HepG2 (cell line): ENCODE measurements around the gene TNS1. TPM values are rescaled to one million over a fixed set of nuclear protein-coding genes. Genes with fewer than 3 reads are reported as not detected.

ENCODE experiments used
- FOXA1 ChIP-seq, 2 experiments: fragments of 450-650 bp in 1 of 2; sonication (generic) in 1 of 2; formaldehyde crosslinking in 1 of 2; IDR thresholded peaks; 2 replicates each; pipeline versions ENCODE4 v1.4.0 to v1.6.1; 2016 to 2020; ENCODE audit warnings: missing genetic modification reagents in 1 of 2
- HBP1 ChIP-seq: IDR thresholded peaks from 2 replicates; pipeline ENCODE4 v1.6.1; 2016; ENCODE audit warnings: low read depth, control low read depth
- KAT7 ChIP-seq: IDR thresholded peaks from 2 replicates; pipeline ENCODE4 v1.6.1; 2018; ENCODE audit warnings: borderline replicate concordance, missing compliant biosample characterization
- NFRKB ChIP-seq: fragments of 450-650 bp; IDR thresholded peaks from 2 replicates; pipeline ENCODE4 v1.6.1; 2017
- POLR2G ChIP-seq: fragments of 200-400 bp; formaldehyde crosslinking; IDR thresholded peaks from 2 replicates; pipeline ENCODE4 v1.6.1; 2018; ENCODE audit warnings: mild to moderate bottlenecking, low read depth, low read length, moderate library complexity
- RAD21 ChIP-seq: fragments of 450-650 bp; formaldehyde crosslinking; IDR thresholded peaks from 2 replicates; pipeline ENCODE4 v1.5.0; 2020; ENCODE audit warnings: mild to moderate bottlenecking
- SALL1 ChIP-seq: sonication (generic); formaldehyde crosslinking; IDR thresholded peaks from 2 replicates; pipeline ENCODE4 v1.8.0; 2022; ENCODE audit warnings: mild to moderate bottlenecking, missing genetic modification reagents
- SETDB1 ChIP-seq: sonication (generic); formaldehyde crosslinking; IDR thresholded peaks from 2 replicates; pipeline ENCODE4 v1.5.1; 2020; ENCODE audit warnings: missing genetic modification reagents, mild to moderate bottlenecking, borderline replicate concordance
- SRF ChIP-seq: IDR thresholded peaks from 2 replicates; pipeline ENCODE4 v1.6.1; 2011; ENCODE audit warnings: mild to moderate bottlenecking, low read depth, low read length, moderate library complexity
- TEAD3 ChIP-seq: optimal IDR thresholded peaks from 2 replicates; pipeline ENCODE3; 2016; ENCODE audit warnings: borderline replicate concordance
- ZBTB20 ChIP-seq: sonication (generic); formaldehyde crosslinking; IDR thresholded peaks from 2 replicates; pipeline ENCODE4 v1.8.1; 2023; ENCODE audit warnings: missing genetic modification reagents, low read depth, mild to moderate bottlenecking, borderline replicate concordance
- ZNF160 ChIP-seq: sonication (generic); formaldehyde crosslinking; IDR thresholded peaks from 2 replicates; pipeline ENCODE4 v1.8.0; 2022; ENCODE audit warnings: mild to moderate bottlenecking, inconsistent platforms, missing genetic modification reagents
- ZNF224 ChIP-seq: sonication (generic); formaldehyde crosslinking; IDR thresholded peaks from 2 replicates; pipeline ENCODE4 v1.5.0; 2020; ENCODE audit warnings: mild to moderate bottlenecking, missing genetic modification reagents
- ZNF264 ChIP-seq: sonication (generic); formaldehyde crosslinking; IDR thresholded peaks from 2 replicates; pipeline ENCODE4 v1.4.0; 2020; ENCODE audit warnings: missing genetic modification reagents
- ZNF501 ChIP-seq: sonication (generic); formaldehyde crosslinking; IDR thresholded peaks from 2 replicates; pipeline ENCODE4 v1.5.1; 2020; ENCODE audit warnings: mild to moderate bottlenecking, moderate library complexity, missing genetic modification reagents
- ZNF557 ChIP-seq: sonication (generic); formaldehyde crosslinking; IDR thresholded peaks from 2 replicates; pipeline ENCODE4 v1.4.0; 2020; ENCODE audit warnings: missing genetic modification reagents
- ZNF607 ChIP-seq: sonication (generic); formaldehyde crosslinking; IDR thresholded peaks from 2 replicates; pipeline ENCODE4 v1.5.1; 2020; ENCODE audit warnings: missing genetic modification reagents, mild to moderate bottlenecking, borderline replicate concordance
- ZNF614 ChIP-seq: IDR thresholded peaks from 2 replicates; pipeline ENCODE4 v1.6.1; 2018; ENCODE audit warnings: missing biosample characterization, missing genetic modification reagents, inconsistent platforms, borderline replicate concordance
- ZNF678 ChIP-seq: sonication (generic); formaldehyde crosslinking; IDR thresholded peaks from 2 replicates; pipeline ENCODE4 v1.4.0; 2020; ENCODE audit warnings: mild to moderate bottlenecking, missing genetic modification reagents
- ZNF878 ChIP-seq: sonication (generic); formaldehyde crosslinking; IDR thresholded peaks from 2 replicates; pipeline ENCODE4 v1.8.1; 2023; ENCODE audit warnings: mild to moderate bottlenecking, missing genetic modification reagents, moderate library complexity
- ZSCAN30 ChIP-seq: sonication (generic); formaldehyde crosslinking; IDR thresholded peaks from 2 replicates; pipeline ENCODE4 v1.5.0; 2020; ENCODE audit warnings: mild to moderate bottlenecking, missing genetic modification reagents
- polyA plus RNA-seq, 8 experiments: library from polyadenylated mRNA; depleted of rRNA in 3 of 8; stranded (reverse) in 7 of 8; unstranded in 1 of 8; fragments of >200 nt; fragmentation: Illumina TruSeq in 4 of 8; extraction: Trizol in 4 of 8; gene quantifications; 2 replicates each; pipeline versions ENCODE4 v1.2.1 to v1.2.3, GENCODE V29; 2011 to 2016; ENCODE audit warnings: low read depth in 4 of 8, missing spikeins in 1 of 8, mixed read lengths in 1 of 8; ENCODE audit not compliant: insufficient read depth in 1 of 8
- total RNA-seq, 5 experiments: library from RNA; depleted of rRNA; stranded (reverse); fragments of >200 nt; fragmentation: Illumina TruSeq; extraction: Trizol; gene quantifications; 2 replicates each; pipeline ENCODE4 v1.2.3, GENCODE V29; 2016; ENCODE audit warnings: low read depth in 1 of 5
- TF ChIP-seq, protein P1 (sequence below): sonication (generic); formaldehyde crosslinking; IDR thresholded peaks from 2 replicates; pipeline ENCODE4 v1.5.1; 2020; ENCODE audit warnings: missing genetic modification reagents, mild to moderate bottlenecking, borderline replicate concordance
- TF ChIP-seq, protein P2 (sequence below): IDR thresholded peaks from 2 replicates; pipeline ENCODE4 v1.6.1; 2016; ENCODE audit warnings: low read depth, missing genetic modification reagents, missing compliant biosample characterization

Gene TNS1
- total and polyA plus RNA-seq, 2 of the 13 experiments (the other 11 are each of a cell fraction or from before 2014, with no cell fraction given) = 1.9 to 118 TPM

DNA sequence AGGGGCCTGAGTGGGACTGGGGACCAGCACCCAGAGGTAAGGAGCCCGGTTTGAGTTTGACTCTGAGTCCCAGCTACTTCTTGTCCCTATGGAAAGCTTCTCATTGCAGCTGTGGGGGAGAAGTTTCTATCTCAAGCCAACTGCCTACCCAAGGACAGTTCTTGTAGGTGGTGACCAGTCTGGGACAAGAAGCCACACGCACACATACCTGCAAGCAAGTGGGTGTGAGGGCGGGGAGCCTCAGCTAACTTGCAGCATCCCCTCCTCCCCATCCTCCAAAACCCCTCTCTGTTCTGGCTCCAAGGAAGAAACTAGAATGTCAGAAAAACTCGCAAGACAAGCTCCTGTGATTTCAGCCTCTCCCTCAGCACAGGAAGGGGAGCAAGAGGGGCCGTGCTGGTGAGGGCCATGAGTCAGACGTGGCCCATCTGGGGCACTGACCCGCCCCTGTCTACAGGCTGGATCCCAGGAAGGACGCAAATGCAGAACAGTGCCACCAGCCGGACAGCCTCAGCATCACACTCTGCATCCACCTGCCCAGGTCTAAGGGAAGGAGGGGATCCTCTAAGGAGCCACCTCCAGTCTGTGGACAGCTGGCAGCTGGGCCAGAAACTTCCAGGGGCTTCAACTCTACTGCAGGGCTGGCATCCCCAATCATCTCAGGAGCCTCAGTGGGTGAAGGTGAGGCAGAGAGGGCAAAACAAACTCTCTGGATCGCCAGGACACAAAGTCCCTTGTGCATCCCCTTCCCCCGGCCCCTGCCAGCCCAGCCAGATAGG lies 103.4 kb downstream of the TNS1 start (continued):
- TF ChIP-seq, protein P1, sequence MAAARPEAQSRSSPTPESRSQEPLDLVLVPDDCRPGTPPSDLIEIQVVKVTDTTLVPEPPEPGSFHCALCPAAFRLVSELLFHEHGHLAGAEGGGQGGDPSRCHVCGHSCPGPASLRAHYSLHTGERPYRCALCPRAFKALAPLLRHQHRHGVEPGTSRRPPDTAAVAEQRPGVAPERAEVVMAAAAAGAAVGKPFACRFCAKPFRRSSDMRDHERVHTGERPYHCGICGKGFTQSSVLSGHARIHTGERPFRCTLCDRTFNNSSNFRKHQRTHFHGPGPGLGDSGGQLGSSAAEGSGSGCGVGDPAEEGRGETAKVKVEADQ (CRISPR knock-in tag) = 0 out of 2 replicates have a peak, but pooled peaks have one; percentile 51
- no peak for TF ChIP-seq HBP1 (CRISPR knock-in tag)
- TF ChIP-seq RAD21 = peak; percentile 80
- 0 out of 2 replicates have a peak, but pooled peaks have one; percentile 63 for TF ChIP-seq ZNF614 (CRISPR knock-in tag)
- TF ChIP-seq ZNF224 = no peak
- TF ChIP-seq FOXA1 (IDR thresholded peaks at IDR 0.05) = no peak
- peak; percentile 67 for TF ChIP-seq FOXA1 (CRISPR knock-in tag; IDR thresholded peaks at IDR 0.05)
- TF ChIP-seq ZNF607 (CRISPR knock-in tag) = no peak
- peak; percentile 80 for TF ChIP-seq SALL1 (CRISPR knock-in tag)
- TF ChIP-seq ZBTB20 (CRISPR knock-in tag) = no peak
- TF ChIP-seq POLR2G = no peak; the same call in 1 of the 2 replicates
- TF ChIP-seq, protein P2, sequence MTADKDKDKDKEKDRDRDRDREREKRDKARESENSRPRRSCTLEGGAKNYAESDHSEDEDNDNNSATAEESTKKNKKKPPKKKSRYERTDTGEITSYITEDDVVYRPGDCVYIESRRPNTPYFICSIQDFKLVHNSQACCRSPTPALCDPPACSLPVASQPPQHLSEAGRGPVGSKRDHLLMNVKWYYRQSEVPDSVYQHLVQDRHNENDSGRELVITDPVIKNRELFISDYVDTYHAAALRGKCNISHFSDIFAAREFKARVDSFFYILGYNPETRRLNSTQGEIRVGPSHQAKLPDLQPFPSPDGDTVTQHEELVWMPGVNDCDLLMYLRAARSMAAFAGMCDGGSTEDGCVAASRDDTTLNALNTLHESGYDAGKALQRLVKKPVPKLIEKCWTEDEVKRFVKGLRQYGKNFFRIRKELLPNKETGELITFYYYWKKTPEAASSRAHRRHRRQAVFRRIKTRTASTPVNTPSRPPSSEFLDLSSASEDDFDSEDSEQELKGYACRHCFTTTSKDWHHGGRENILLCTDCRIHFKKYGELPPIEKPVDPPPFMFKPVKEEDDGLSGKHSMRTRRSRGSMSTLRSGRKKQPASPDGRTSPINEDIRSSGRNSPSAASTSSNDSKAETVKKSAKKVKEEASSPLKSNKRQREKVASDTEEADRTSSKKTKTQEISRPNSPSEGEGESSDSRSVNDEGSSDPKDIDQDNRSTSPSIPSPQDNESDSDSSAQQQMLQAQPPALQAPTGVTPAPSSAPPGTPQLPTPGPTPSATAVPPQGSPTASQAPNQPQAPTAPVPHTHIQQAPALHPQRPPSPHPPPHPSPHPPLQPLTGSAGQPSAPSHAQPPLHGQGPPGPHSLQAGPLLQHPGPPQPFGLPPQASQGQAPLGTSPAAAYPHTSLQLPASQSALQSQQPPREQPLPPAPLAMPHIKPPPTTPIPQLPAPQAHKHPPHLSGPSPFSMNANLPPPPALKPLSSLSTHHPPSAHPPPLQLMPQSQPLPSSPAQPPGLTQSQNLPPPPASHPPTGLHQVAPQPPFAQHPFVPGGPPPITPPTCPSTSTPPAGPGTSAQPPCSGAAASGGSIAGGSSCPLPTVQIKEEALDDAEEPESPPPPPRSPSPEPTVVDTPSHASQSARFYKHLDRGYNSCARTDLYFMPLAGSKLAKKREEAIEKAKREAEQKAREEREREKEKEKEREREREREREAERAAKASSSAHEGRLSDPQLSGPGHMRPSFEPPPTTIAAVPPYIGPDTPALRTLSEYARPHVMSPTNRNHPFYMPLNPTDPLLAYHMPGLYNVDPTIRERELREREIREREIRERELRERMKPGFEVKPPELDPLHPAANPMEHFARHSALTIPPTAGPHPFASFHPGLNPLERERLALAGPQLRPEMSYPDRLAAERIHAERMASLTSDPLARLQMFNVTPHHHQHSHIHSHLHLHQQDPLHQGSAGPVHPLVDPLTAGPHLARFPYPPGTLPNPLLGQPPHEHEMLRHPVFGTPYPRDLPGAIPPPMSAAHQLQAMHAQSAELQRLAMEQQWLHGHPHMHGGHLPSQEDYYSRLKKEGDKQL (CRISPR knock-in tag) = 0 out of 2 replicates have a peak, but pooled peaks have one; percentile 25
- TF ChIP-seq ZNF678 (CRISPR knock-in tag) = no peak
- TF ChIP-seq ZNF501 (CRISPR knock-in tag) = 0 out of 2 replicates have a peak, but pooled peaks have one; percentile 30
- TF ChIP-seq NFRKB = no peak
- TF ChIP-seq SRF = 0 out of 2 replicates have a peak, but pooled peaks have one; percentile 2
- TF ChIP-seq TEAD3 = peak; percentile 61
- no peak for TF ChIP-seq ZNF557 (CRISPR knock-in tag)
- TF ChIP-seq ZNF878 (CRISPR knock-in tag) = no peak
- no peak for TF ChIP-seq ZSCAN30 (CRISPR knock-in tag)
- no peak for TF ChIP-seq ZNF160 (CRISPR knock-in tag)
- TF ChIP-seq KAT7 (CRISPR knock-in tag) = 0 out of 2 replicates have a peak, but pooled peaks have one; percentile 52
- TF ChIP-seq ZNF264 = no peak
- TF ChIP-seq SETDB1 (CRISPR knock-in tag) = no peak
